GM12891 (cell line): ENCODE measurements around the gene SLC18A3.

Source experiments
- PAX5 ChIP-seq: IDR thresholded peaks from 2 replicates; pipeline ENCODE4 v1.6.1; 2011; ENCODE audit warnings: low read length, moderate library complexity, mild to moderate bottlenecking; ENCODE audit not compliant: insufficient read depth, severe bottlenecking
- POLR2A ChIP-seq: IDR thresholded peaks from 2 replicates; pipeline ENCODE4 v1.6.1; 2011; ENCODE audit warnings: low read depth, low read length, control low read depth
- POLR2AphosphoS5 ChIP-seq: IDR thresholded peaks from 2 replicates; pipeline ENCODE4 v1.6.1; 2011; ENCODE audit warnings: low read depth, low read length, control low read depth
- TAF1 ChIP-seq: IDR thresholded peaks from 2 replicates; pipeline ENCODE4 v1.6.1; 2011; ENCODE audit warnings: low read depth, low read length, control low read depth

DNA sequence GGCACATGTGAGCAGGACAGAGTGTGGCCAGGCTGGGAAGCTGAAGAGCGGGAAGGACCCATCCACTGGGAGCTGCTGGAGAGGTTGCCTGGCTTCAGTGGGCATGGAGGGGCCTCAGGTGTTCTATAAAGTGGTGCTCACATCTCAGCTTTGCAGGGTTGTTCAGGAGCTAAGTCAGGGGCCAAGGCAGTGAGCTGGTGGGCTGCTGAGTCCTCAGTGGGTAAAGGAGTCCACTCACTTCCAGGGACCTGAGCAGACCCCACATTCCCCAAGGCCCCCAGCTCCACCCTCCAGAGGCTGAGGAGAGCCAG lies 40.6 kb downstream of the SLC18A3 start:
- TF ChIP-seq PAX5 (no peak), TAF1 (no peak), POLR2A (no peak), POLR2AphosphoS5 (no peak)
